T-helper 1 cell (primary cell): ENCODE data around the gene TBKBP1.

ENCODE experiments used
- DNase-seq, 5 donors: peaks; one replicate each; pipeline ENCODE4 v3.0.0-alpha.2; 2012 to 2020

The TBKBP1 gene

GRCh38 chr17:47700471-47701449 is 6.8 kb downstream of the TBKBP1 start:
- peak in 1 of 5 donors; percentile 82 for DNase-seq

GRCh38 chr17:47701608-47702007 is 7.6 kb downstream of the TBKBP1 start:
- DNase-seq, result no peak

- no peak for DNase-seq
These were observed 8.5 kb downstream of the TBKBP1 start for GRCh38 chr17:47702391-47702995.

- peak in 4 of 5 donors; percentile 25 to 64 (median 42) for DNase-seq
These were observed 9.2 kb downstream of the TBKBP1 start for GRCh38 chr17:47703191-47703591.

GRCh38 chr17:47703671-47704070 is 9.7 kb downstream of the TBKBP1 start:
- DNase-seq, result no peak

GRCh38 chr17:47704116-47704515 is 10.2 kb downstream of the TBKBP1 start:
- DNase-seq, result no peak

GRCh38 chr17:47704736-47705135 is 10.8 kb downstream of the TBKBP1 start:
- no peak for DNase-seq

GRCh38 chr17:47705536-47706530 is 11.9 kb downstream of the TBKBP1 start:
- peak in 1 of 5 donors; percentile 71 for DNase-seq

GRCh38 chr17:47707056-47707804 is 13.3 kb downstream of the TBKBP1 start:
- no peak for DNase-seq

- DNase-seq, result no peak
These were observed 13.9 kb downstream of the TBKBP1 start for GRCh38 chr17:47707884-47708283.

GRCh38 chr17:47708312-47708863 is 14.4 kb downstream of the TBKBP1 start:
- no peak for DNase-seq

GRCh38 chr17:47708864-47709541 is 15.0 kb downstream of the TBKBP1 start:
- no peak for DNase-seq

GRCh38 chr17:47709594-47709993 is 15.6 kb downstream of the TBKBP1 start:
- no peak for DNase-seq

GRCh38 chr17:47711366-47712099 is 17.6 kb downstream of the TBKBP1 start:
- DNase-seq, result no peak

GRCh38 chr17:47712330-47713023 is 18.5 kb downstream of the TBKBP1 start:
- DNase-seq, result no peak

- no peak for DNase-seq
These were observed 20.2 kb downstream of the TBKBP1 start for GRCh38 chr17:47713980-47714700.

GRCh38 chr17:47714773-47715396 is 20.9 kb downstream of the TBKBP1 start:
- DNase-seq, result no peak

GRCh38 chr17:47715669-47716325 is 21.8 kb downstream of the TBKBP1 start:
- no peak for DNase-seq
